ENCODE data around the gene DHX34.

The DHX34 gene

GRCh38 chr19:47398707-47399597, 49.8 kb downstream of the DHX34 start:
- H3K9me3 ChIP-seq (ENCODE audit: control extremely low read depth in 1 of 5, control insufficient read depth in 4 of 5, insufficient read depth in 2 of 5, low read depth in 1 of 5, low read length in 4 of 5): no peaks in the 10 kb centered on the region
- H3K4me3 ChIP-seq (ENCODE audit: control insufficient read depth in 1 of 7, extremely low read depth in 1 of 7, insufficient read depth in 4 of 7, low read depth in 2 of 7, low read length in 6 of 7): peak overlapping the region in 1 of 7 experiments; percentile 22
- no peak for DNase-seq
- 80% methylated on average over 8 of the region's 24 CpGs for WGBS (ENCODE audit: insufficient coverage)
- peaks cover 0 to 23% (median 4%) of the 10 kb centered on the region in 5 experiments for H3K27me3 ChIP-seq (replicated peaks in 2 of 5; ENCODE audit: control insufficient read depth in 4 of 5, insufficient read depth in 5 of 5, low read length in 4 of 5)
- POLR2A ChIA-PET: no interaction called here
- no peaks in the 10 kb centered on the region for H3K36me3 ChIP-seq (ENCODE audit: control insufficient read depth in 4 of 4, insufficient read depth in 4 of 4, low read length in 3 of 4)
- CTCF ChIA-PET: no interaction called here
- peaks cover 0 to 5% (median 1%) of the 10 kb centered on the region in 4 experiments for H3K4me1 ChIP-seq (ENCODE audit: control extremely low read depth in 1 of 4, control insufficient read depth in 4 of 4, insufficient read depth in 4 of 4, low read length in 3 of 4)
- no peak overlapping the region for H3K27ac ChIP-seq (ENCODE audit: insufficient read depth in 1 of 2, low read depth in 1 of 2, low read length in 2 of 2, poor library complexity in 1 of 2, severe bottlenecking in 2 of 2)

GRCh38 chr19:47402504-47402903, 53.4 kb downstream of the DHX34 start:
- DNase-seq: no peak
- CTCF ChIA-PET: no interaction called here
- peaks cover 0 to 53% (median 15%) of the 10 kb centered on the region in 5 experiments for H3K27me3 ChIP-seq (replicated peaks in 2 of 5; ENCODE audit: control insufficient read depth in 4 of 5, insufficient read depth in 5 of 5, low read length in 4 of 5)
- 92% methylated on average over 16 of the region's 16 CpGs for WGBS (ENCODE audit: insufficient coverage)
- no peaks in the 10 kb centered on the region for H3K36me3 ChIP-seq (ENCODE audit: control insufficient read depth in 4 of 4, insufficient read depth in 4 of 4, low read length in 3 of 4)
- POLR2A ChIA-PET: no interaction called here
- no peaks in the 10 kb centered on the region for H3K9me3 ChIP-seq (ENCODE audit: control extremely low read depth in 1 of 5, control insufficient read depth in 4 of 5, insufficient read depth in 2 of 5, low read depth in 1 of 5, low read length in 4 of 5)
- H3K4me3 ChIP-seq (ENCODE audit: control insufficient read depth in 1 of 7, extremely low read depth in 1 of 7, insufficient read depth in 4 of 7, low read depth in 2 of 7, low read length in 6 of 7): no peak overlapping the region
- peaks cover 0 to 5% (median 1%) of the 10 kb centered on the region in 4 experiments for H3K4me1 ChIP-seq (ENCODE audit: control extremely low read depth in 1 of 4, control insufficient read depth in 4 of 4, insufficient read depth in 4 of 4, low read length in 3 of 4)
- H3K27ac ChIP-seq (ENCODE audit: insufficient read depth in 1 of 2, low read depth in 1 of 2, low read length in 2 of 2, poor library complexity in 1 of 2, severe bottlenecking in 2 of 2): no peak overlapping the region

GRCh38 chr19:47404334-47405196, 55.5 kb downstream of the DHX34 start:
- Histone ChIP-seq H3K27ac (ENCODE audit: insufficient read depth in 1 of 2, low read depth in 1 of 2, low read length in 2 of 2, poor library complexity in 1 of 2, severe bottlenecking in 2 of 2) (no peak overlapping the region), H3K4me1 (ENCODE audit: control extremely low read depth in 1 of 4, control insufficient read depth in 4 of 4, insufficient read depth in 4 of 4, low read length in 3 of 4) (no peaks in the 10 kb centered on the region), H3K36me3 (ENCODE audit: control insufficient read depth in 4 of 4, insufficient read depth in 4 of 4, low read length in 3 of 4) (no peaks in the 10 kb centered on the region), H3K4me3 (ENCODE audit: control insufficient read depth in 1 of 7, extremely low read depth in 1 of 7, insufficient read depth in 4 of 7, low read depth in 2 of 7, low read length in 6 of 7) (no peak overlapping the region), H3K9me3 (ENCODE audit: control extremely low read depth in 1 of 5, control insufficient read depth in 4 of 5, insufficient read depth in 2 of 5, low read depth in 1 of 5, low read length in 4 of 5) (no peaks in the 10 kb centered on the region), H3K27me3 (replicated peaks in 2 of 5; ENCODE audit: control insufficient read depth in 4 of 5, insufficient read depth in 5 of 5, low read length in 4 of 5) (peaks cover 0 to 66% (median 15%) of the 10 kb centered on the region in 5 experiments)
- ChIA-PET POLR2A (no interaction called here), CTCF (no interaction called here)
- 81% methylated on average over 5 of the region's 9 CpGs for WGBS (ENCODE audit: insufficient coverage)
- DNase-seq: no peak

GRCh38 chr19:47405197-47405550, 56.1 kb downstream of the DHX34 start:
- no CpG with 5 or more reads among the region's 4 CpGs for WGBS (ENCODE audit: insufficient coverage)
- no peak overlapping the region for H3K27ac ChIP-seq (ENCODE audit: insufficient read depth in 1 of 2, low read depth in 1 of 2, low read length in 2 of 2, poor library complexity in 1 of 2, severe bottlenecking in 2 of 2)
- no peaks in the 10 kb centered on the region for H3K4me1 ChIP-seq (ENCODE audit: control extremely low read depth in 1 of 4, control insufficient read depth in 4 of 4, insufficient read depth in 4 of 4, low read length in 3 of 4)
- no peak overlapping the region for H3K4me3 ChIP-seq (ENCODE audit: control insufficient read depth in 1 of 7, extremely low read depth in 1 of 7, insufficient read depth in 4 of 7, low read depth in 2 of 7, low read length in 6 of 7)
- peaks cover 0 to 66% (median 15%) of the 10 kb centered on the region in 5 experiments for H3K27me3 ChIP-seq (replicated peaks in 2 of 5; ENCODE audit: control insufficient read depth in 4 of 5, insufficient read depth in 5 of 5, low read length in 4 of 5)
- H3K9me3 ChIP-seq (ENCODE audit: control extremely low read depth in 1 of 5, control insufficient read depth in 4 of 5, insufficient read depth in 2 of 5, low read depth in 1 of 5, low read length in 4 of 5): no peaks in the 10 kb centered on the region
- CTCF ChIA-PET: no interaction called here
- DNase-seq: no peak
- POLR2A ChIA-PET: no interaction called here
- H3K36me3 ChIP-seq (ENCODE audit: control insufficient read depth in 4 of 4, insufficient read depth in 4 of 4, low read length in 3 of 4): no peaks in the 10 kb centered on the region

- 97% methylated on average over 3 of the region's 5 CpGs for WGBS (ENCODE audit: insufficient coverage)
- ChIA-PET POLR2A (no interaction called here), CTCF (no interaction called here)
- Histone ChIP-seq H3K4me1 (ENCODE audit: control extremely low read depth in 1 of 4, control insufficient read depth in 4 of 4, insufficient read depth in 4 of 4, low read length in 3 of 4) (no peaks in the 10 kb centered on the region), H3K9me3 (ENCODE audit: control extremely low read depth in 1 of 5, control insufficient read depth in 4 of 5, insufficient read depth in 2 of 5, low read depth in 1 of 5, low read length in 4 of 5) (no peaks in the 10 kb centered on the region), H3K27ac (ENCODE audit: insufficient read depth in 1 of 2, low read depth in 1 of 2, low read length in 2 of 2, poor library complexity in 1 of 2, severe bottlenecking in 2 of 2) (no peak overlapping the region), H3K4me3 (ENCODE audit: control insufficient read depth in 1 of 7, extremely low read depth in 1 of 7, insufficient read depth in 4 of 7, low read depth in 2 of 7, low read length in 6 of 7) (no peak overlapping the region), H3K27me3 (replicated peaks in 2 of 5; ENCODE audit: control insufficient read depth in 4 of 5, insufficient read depth in 5 of 5, low read length in 4 of 5) (peaks cover 0 to 69% (median 13%) of the 10 kb centered on the region in 5 experiments), H3K36me3 (ENCODE audit: control insufficient read depth in 4 of 4, insufficient read depth in 4 of 4, low read length in 3 of 4) (no peaks in the 10 kb centered on the region)
- DNase-seq: no peak
These were observed 56.8 kb downstream of the DHX34 start for GRCh38 chr19:47405854-47406417.

GRCh38 chr19:47406711-47407416, 57.7 kb downstream of the DHX34 start:
- Histone ChIP-seq H3K4me1 (ENCODE audit: control extremely low read depth in 1 of 4, control insufficient read depth in 4 of 4, insufficient read depth in 4 of 4, low read length in 3 of 4) (no peaks in the 10 kb centered on the region), H3K36me3 (ENCODE audit: control insufficient read depth in 4 of 4, insufficient read depth in 4 of 4, low read length in 3 of 4) (no peaks in the 10 kb centered on the region), H3K27ac (ENCODE audit: insufficient read depth in 1 of 2, low read depth in 1 of 2, low read length in 2 of 2, poor library complexity in 1 of 2, severe bottlenecking in 2 of 2) (no peak overlapping the region), H3K4me3 (ENCODE audit: control insufficient read depth in 1 of 7, extremely low read depth in 1 of 7, insufficient read depth in 4 of 7, low read depth in 2 of 7, low read length in 6 of 7) (no peak overlapping the region), H3K27me3 (replicated peaks in 2 of 5; ENCODE audit: control insufficient read depth in 4 of 5, insufficient read depth in 5 of 5, low read length in 4 of 5) (peaks cover 0 to 67% (median 13%) of the 10 kb centered on the region in 5 experiments), H3K9me3 (ENCODE audit: control extremely low read depth in 1 of 5, control insufficient read depth in 4 of 5, insufficient read depth in 2 of 5, low read depth in 1 of 5, low read length in 4 of 5) (no peaks in the 10 kb centered on the region)
- CTCF ChIA-PET: no interaction called here
- peak in 2 of 3 donors; percentile 64 to 68 for DNase-seq
- WGBS (ENCODE audit: insufficient coverage): 8% methylated on average over 33 of the region's 47 CpGs
- POLR2A ChIA-PET: no interaction called here
